Measurements from ENCODE around the gene SP5. TPM values are rescaled to one million over a fixed set of nuclear protein-coding genes. Genes with fewer than 3 reads are reported as not detected.
"Not testable (repeated sequence)": the region's sequence is repeated elsewhere in the genome, so short reads cannot be mapped to it uniquely, and the experiment has no call there.

The SP5 gene
- total RNA-seq, 1 donor from 2014 or later, result 0.26 TPM

DNA sequence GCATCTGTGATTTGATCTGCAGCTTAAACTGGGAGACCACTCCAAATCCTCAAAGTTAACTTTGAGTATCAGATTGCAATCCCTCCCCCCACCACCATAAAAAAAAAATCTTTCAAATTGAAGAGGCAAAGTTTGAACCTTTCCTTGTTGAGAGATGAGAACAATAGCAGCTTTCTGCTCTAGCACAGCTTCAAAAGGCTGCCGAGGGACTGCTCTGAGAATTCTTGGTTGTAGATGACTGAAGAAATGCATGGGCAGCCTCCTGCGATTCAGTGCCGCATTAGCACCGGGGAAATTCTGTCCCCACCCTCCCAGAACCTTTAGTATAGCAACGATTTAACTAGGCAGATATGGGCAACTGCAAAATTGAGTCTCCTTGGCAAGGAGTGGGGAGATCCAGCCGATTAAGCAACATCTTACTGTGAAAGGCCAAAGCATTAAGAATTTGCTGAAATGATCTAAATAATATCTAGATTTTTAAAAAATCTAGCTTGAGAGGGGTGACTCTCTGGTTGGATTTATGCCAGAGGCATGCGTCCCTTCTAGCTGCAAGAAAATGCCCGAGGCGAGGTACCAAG, 3.9 kb upstream of the SP5 start:
- no peak for DNase-seq (ENCODE audit: low spot score)

GRCh38 chr2:170711774-170712652, 3.1 kb upstream of the SP5 start:
- no peak for DNase-seq (ENCODE audit: low spot score)

DNA sequence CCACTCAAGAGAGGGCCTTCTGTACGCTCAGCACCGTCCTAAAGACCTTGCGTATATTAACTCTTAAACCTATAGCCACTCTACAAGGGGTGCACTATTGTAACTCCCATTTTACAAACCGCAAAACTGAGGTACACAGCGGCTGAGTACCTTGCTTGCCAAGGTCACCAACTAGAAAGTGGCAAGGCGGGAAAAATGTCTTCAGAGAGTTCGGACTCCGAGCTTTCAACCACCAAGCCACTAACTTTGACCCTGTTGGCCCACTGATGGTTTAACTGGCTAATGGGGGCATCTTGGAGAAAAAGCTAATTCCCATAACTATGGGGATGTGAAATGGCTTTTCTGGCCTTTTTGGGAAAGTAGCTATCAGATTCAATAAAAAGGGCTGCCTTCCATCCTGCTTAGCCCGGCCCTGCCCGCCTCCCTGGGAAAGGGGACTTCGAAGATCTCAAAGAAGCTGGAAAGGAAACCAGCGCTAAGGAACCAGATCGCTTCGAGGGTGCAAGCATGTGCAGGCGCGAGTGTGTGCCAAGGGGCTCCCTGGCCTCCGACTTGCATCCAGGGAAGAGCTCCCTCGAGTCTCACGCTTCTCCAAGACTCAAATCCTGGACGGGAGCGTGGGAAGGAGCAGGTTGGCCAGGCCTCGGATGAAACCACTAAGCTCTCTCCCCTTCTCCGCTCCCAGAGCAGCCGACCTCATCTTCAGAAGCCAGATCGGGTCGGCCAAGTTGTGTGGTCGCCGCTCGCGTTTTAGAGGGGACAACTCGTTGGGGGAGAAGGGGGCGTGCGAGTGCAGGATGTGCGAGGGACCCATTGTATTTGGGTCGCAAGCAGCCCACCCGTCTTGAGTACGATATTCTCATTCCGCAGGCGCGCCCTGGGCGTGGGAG, 2.2 kb upstream of the SP5 start:
- no peak for DNase-seq (ENCODE audit: low spot score)

GRCh38 chr2:170713543-170714380, 1.4 kb upstream of the SP5 start:
- DNase-seq (ENCODE audit: low spot score), result no peak

GRCh38 chr2:170714381-170715061, 616 bp upstream of the SP5 start:
- DNase-seq (ENCODE audit: low spot score), result no peak

GRCh38 chr2:170715932-170716777, 1.0 kb downstream of the SP5 start:
- no peak for DNase-seq (ENCODE audit: low spot score)

DNA sequence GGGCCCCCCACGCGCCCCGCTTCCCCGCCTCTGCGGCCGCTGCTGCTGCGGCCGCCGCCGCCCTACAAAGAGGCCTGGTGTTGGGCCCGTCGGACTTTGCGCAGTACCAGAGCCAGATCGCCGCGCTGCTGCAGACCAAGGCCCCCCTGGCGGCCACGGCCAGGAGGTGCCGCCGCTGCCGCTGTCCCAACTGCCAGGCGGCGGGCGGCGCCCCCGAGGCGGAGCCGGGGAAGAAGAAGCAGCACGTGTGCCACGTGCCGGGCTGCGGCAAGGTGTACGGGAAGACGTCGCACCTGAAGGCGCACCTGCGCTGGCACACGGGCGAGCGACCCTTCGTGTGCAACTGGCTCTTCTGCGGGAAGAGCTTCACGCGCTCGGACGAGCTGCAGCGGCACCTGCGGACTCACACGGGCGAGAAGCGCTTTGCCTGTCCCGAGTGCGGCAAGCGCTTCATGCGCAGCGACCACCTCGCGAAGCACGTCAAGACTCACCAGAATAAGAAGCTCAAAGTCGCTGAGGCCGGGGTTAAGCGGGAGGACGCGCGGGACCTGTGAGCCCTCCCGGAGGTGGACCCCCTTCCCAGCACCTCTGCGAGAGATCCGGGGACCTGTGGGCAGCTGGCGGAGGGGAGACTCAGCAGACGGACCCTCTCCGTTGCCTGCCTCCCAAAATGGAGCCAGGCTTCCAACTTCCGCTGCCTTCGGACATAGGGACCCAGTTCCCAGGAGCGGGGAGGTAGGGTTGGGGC, 1.9 kb downstream of the SP5 start:
- DNase-seq (ENCODE audit: low spot score), result no peak

GRCh38 chr2:170717599-170717963, 2.4 kb downstream of the SP5 start:
- DNase-seq (ENCODE audit: low spot score), result no peak

GRCh38 chr2:170717991-170718589, 3.0 kb downstream of the SP5 start:
- DNase-seq (ENCODE audit: low spot score), result no peak

DNA sequence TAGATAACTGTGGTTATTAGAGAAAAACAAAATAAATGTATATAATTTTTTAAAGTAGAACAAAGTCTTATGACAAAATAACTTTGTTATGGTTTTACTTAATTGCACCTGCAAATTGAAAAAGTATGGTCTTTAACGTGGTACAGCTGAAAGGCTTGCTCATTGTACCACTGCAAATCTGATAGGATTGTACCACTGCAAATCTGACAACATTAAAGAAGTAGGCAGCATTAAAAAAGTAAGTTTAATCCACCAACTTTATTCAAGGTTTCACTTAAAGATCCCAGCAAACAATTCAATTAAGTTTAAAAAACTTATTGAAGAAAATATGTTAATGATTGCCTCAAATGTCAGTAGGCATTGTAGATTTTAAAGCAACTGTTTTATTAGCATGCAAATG, 4.7 kb downstream of the SP5 start:
- no peak for DNase-seq (ENCODE audit: low spot score)

DNA sequence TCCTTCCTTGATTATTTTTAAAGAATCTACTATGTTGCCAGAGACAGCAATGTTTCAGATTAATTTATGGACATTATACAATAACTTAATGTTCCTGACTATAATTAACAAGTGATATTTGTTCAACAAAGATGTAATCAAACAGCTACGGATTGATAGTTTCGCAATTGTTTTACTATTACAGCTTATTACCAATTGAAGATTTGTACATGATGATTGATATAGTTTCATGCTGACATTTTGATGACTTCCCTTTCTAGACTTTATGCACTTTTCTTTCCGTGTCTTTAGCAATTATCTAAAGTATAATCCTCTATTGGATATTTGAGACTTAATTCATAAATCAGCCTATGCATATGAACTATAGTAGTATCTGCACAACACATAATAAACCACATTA, 6.5 kb downstream of the SP5 start:
- DNase-seq (ENCODE audit: low spot score), result no peak

- no peak for DNase-seq (ENCODE audit: low spot score)
These were observed 7.2 kb downstream of the SP5 start for GRCh38 chr2:170722301-170722700.

GRCh38 chr2:170723446-170723958, 8.4 kb downstream of the SP5 start:
- DNase-seq (ENCODE audit: low spot score), result no peak

DNA sequence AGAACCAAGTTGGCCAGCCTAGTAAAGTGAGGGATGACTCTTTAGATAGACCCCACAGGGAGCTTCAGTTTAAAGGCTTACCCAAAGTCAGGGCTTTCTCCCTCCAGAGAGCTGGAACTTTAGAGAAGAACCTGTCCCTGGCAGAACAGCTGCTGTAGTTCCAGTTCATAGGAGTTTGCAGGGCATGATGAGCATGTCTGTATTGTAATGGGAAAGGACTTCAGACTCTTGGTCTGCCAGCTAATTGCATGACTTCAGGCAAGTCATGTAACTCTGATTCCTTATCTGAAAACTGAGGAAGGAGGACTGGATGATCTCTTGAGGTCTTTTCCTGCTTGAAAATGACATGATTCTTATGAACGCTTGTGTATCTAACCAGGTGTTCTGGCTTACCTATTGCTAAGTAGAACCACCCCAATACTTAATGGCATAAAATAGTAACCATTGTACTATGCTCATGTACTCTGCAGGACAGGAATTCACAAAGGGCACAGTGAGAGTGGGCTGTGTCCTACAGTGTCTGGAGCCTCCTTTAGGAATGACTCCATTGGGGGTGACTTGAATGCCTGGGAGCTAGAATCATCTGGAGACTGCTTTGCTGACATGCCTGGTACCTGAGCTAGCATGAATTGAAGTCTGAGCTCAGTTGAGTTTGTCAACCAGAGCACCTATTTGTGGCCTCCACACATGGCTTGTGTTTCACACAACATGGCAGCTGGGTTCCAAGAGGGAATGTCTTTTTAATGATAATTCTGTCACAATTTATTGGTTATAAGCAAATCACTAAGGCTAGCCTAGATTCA, 18.9 kb downstream of the SP5 start:
- no peak for DNase-seq (ENCODE audit: low spot score)

GRCh38 chr2:170734601-170735000, 19.5 kb downstream of the SP5 start:
- not testable (repeated sequence) for DNase-seq (ENCODE audit: low spot score)

DNA sequence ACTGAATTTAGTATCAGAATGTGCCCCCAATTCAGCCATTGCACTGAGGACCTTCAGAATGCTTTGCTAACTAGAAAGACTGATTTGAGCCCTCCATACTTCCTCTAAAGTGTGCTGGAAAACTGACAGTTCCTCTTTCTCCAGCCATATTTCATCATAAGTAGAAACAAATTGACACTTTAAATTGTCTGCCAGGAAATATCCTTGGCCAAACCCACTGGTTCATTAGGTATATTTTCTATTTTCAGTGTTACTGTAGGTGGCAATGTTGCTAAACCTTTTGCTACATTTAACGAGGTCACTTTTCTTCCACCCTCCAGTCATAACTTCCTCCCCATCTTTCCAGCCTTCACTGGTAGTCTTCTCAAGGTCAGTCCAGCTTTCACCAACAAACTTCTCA, 21.5 kb downstream of the SP5 start:
- no peak for DNase-seq (ENCODE audit: low spot score)

DNA sequence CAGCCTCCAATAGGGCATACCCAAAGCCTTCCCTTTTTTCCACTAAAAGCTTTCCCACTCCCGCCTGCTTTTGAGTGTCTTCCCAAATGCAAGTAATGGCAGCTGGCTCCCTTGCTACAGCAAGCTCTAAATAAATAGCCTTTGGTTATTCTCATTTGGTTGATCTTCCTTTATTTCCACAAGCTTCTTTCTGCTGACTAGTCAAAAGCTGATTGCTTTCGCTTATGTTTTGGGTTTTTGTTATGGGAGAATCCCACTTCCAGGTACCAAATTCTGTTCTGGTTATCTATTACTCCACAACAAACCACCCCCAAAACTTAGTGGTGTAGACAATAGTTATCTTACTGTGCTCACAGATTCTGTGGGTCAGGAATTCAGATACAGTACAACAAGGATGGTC, 22.3 kb downstream of the SP5 start:
- DNase-seq (ENCODE audit: low spot score), result no peak
